SJCRH30 (cell line): ENCODE results near the gene CD1D. TPM values are rescaled to one million over a fixed set of nuclear protein-coding genes. Genes with fewer than 3 reads are reported as not detected.

Experiments used
- DNase-seq, 2 experiments: peaks; one replicate each; pipeline ENCODE4 v3.0.0-alpha.2; 2015 to 2020
- H3K27ac ChIP-seq: fragments of 250-450 bp; sonication (Bioruptor Pico); 2 replicates; pipeline ENCODE4 v1.5.1; 2020; ENCODE audit warnings: mild to moderate bottlenecking, moderate library complexity
- H3K27me3 ChIP-seq: fragments of 250-450 bp; sonication (Bioruptor Pico); 2 replicates; pipeline ENCODE4 v1.5.1; 2020; ENCODE audit warnings: mild to moderate bottlenecking, moderate library complexity
- H3K36me3 ChIP-seq: fragments of 250-450 bp; sonication (Bioruptor Pico); 2 replicates; pipeline ENCODE4 v1.5.1; 2020; ENCODE audit warnings: mild to moderate bottlenecking, moderate library complexity
- H3K4me1 ChIP-seq: fragments of 250-450 bp; sonication (Bioruptor Pico); 2 replicates; pipeline ENCODE4 v1.5.1; 2020; ENCODE audit warnings: mild to moderate bottlenecking, moderate library complexity
- H3K4me3 ChIP-seq: fragments of 250-450 bp; sonication (Bioruptor Pico); 2 replicates; pipeline ENCODE4 v1.5.1; 2020; ENCODE audit warnings: mild to moderate bottlenecking, moderate library complexity
- H3K9me3 ChIP-seq: fragments of 250-450 bp; sonication (Bioruptor Pico); replicated peaks from 2 replicates; pipeline ENCODE4 v1.5.1; 2020; ENCODE audit warnings: mild to moderate bottlenecking, moderate library complexity
- total RNA-seq: library from RNA; depleted of rRNA; stranded (reverse); fragments of >200 nt; shearing (Covaris generic); gene quantifications from 2 replicates; pipeline ENCODE4 v1.2.3, GENCODE V29; 2014; rRNA removed

CD1D gene
- total RNA-seq: not detected in 2 replicates

- no peak for DNase-seq
- no peak within 1 kb of the TSS for H3K4me3 ChIP-seq
- no peaks in the 10 kb centered on the region for H3K9me3 ChIP-seq
- H3K27ac ChIP-seq: no peak within 1 kb of the TSS
- no peaks in the 10 kb centered on the region for H3K4me1 ChIP-seq
- no peaks in the 10 kb centered on the region; the same call in 1 of the 2 replicates for H3K27me3 ChIP-seq
- H3K36me3 ChIP-seq: no peaks in the 10 kb centered on the region
Observed at GRCh38 chr1:158180741-158181576, at the start of gene CD1D. TSS of gene CD1D (plus strand) at chr1:158180895. CDS start at chr1:158181102, 207 bp downstream.

GRCh38 chr1:158131217-158131616 lies 49.5 kb upstream of the CD1D start:
- no peaks in the 10 kb centered on the region for H3K36me3 ChIP-seq
- H3K27me3 ChIP-seq: no peaks in the 10 kb centered on the region
- H3K9me3 ChIP-seq: no peaks in the 10 kb centered on the region
- H3K4me3 ChIP-seq: no peak overlapping the region
- no peak for DNase-seq
- no peak overlapping the region for H3K27ac ChIP-seq
- no peaks in the 10 kb centered on the region for H3K4me1 ChIP-seq

DNA sequence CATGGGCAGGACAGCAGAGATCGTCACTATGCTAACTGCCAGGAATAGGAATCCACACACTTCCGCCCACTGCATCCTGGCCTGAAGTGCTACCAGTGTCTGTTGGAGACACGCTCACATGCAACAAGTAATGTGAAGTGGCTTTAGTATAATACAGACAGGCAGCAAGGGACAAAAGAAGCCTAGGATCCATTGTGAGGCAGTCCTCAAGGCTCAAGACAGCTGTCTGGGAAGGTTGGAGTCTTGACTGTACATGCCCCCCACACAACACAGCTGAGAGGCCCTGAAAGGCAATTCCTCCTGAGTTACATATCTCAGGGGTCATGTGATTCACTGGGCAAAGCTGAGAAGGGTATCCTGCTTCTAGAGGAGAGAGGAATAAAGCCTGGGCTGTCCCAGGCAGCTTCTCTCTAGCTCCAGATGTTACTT lies 39.9 kb upstream of the CD1D start:
- Histone ChIP-seq H3K9me3 (no peaks in the 10 kb centered on the region), H3K27ac (no peak overlapping the region), H3K4me1 (no peaks in the 10 kb centered on the region), H3K27me3 (no peaks in the 10 kb centered on the region), H3K4me3 (no peak overlapping the region), H3K36me3 (no peaks in the 10 kb centered on the region)
- no peak for DNase-seq

DNA sequence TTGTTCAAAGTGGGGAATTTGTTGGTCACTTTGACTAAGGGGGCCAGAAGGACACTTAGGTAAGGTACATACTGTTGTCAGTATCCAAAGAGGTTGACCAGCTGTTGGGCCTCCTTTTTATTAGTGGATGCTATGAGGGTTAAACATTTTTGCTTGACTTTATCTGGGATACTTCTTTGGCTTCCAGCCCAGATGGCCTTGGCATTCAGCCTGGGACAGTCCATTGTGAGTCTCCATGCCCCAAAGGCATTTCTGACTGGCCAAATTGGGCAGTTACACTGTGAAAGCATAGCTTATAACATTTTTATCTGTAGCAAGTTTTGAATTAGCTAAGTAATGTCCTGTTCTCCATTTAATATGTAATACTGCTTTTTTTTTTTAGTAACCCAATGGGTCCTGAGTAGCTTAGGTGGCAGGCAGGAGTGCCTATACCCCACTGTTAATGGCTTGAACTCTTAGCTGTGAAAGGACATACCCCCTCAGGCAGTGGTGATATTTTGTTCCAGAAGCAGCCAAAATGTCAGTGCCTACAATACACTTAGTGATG lies 35.4 kb upstream of the CD1D start:
- H3K4me3 ChIP-seq: no peak overlapping the region
- no peaks in the 10 kb centered on the region for H3K36me3 ChIP-seq
- no peaks in the 10 kb centered on the region for H3K9me3 ChIP-seq
- H3K27me3 ChIP-seq: no peaks in the 10 kb centered on the region
- peak; percentile 40 to 56 for DNase-seq
- no peak overlapping the region for H3K27ac ChIP-seq
- no peaks in the 10 kb centered on the region for H3K4me1 ChIP-seq

DNA sequence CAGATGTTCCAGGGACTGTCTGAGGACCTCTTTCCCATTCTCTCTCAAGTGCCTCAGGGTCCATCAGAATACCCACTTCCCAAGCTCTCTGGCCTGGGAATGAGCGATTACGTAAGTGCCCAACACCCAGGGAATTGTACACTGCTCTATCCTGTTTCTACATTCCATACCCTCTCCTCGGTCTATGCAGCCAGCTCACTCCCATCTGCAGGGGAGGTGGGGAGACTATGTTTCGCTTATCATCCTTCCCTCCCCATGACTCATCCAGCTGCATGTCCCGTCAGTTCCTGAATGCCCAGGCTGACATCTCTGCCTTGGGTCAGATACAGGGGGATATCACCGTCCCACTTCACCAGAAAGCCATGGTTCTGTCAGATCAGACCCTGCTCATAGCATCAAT lies 34.5 kb upstream of the CD1D start:
- no peaks in the 10 kb centered on the region for H3K4me1 ChIP-seq
- DNase-seq: no peak
- no peak overlapping the region for H3K4me3 ChIP-seq
- H3K36me3 ChIP-seq: no peaks in the 10 kb centered on the region
- H3K27me3 ChIP-seq: no peaks in the 10 kb centered on the region
- no peaks in the 10 kb centered on the region for H3K9me3 ChIP-seq
- H3K27ac ChIP-seq: no peak overlapping the region

GRCh38 chr1:158146739-158147138 lies 34.0 kb upstream of the CD1D start:
- no peak overlapping the region for H3K27ac ChIP-seq
- no peaks in the 10 kb centered on the region for H3K9me3 ChIP-seq
- H3K4me3 ChIP-seq: no peak overlapping the region
- H3K36me3 ChIP-seq: no peaks in the 10 kb centered on the region
- no peaks in the 10 kb centered on the region for H3K27me3 ChIP-seq
- no peaks in the 10 kb centered on the region for H3K4me1 ChIP-seq
- no peak for DNase-seq

DNA sequence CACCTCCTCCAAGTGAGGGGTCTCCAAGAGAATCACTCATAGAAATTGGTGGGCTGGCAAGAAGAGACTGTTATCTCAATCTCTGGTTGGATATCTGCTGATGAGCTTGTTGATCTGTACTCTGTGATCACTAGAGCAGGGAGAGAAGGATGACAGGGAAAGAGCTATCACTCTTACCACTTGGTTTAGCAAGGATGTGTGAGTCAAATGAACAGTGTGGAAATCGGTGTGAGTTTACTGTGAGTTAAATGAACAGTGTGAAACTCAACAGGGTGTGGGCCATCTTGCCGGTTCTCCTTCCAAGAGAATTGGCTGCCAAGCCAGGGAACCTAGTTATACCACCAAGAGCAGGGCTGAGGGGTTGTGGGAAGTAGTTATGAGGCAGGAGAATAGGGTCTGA lies 33.3 kb upstream of the CD1D start:
- Histone ChIP-seq H3K36me3 (no peaks in the 10 kb centered on the region), H3K9me3 (no peaks in the 10 kb centered on the region), H3K4me1 (no peaks in the 10 kb centered on the region), H3K4me3 (no peak overlapping the region), H3K27ac (no peak overlapping the region), H3K27me3 (no peaks in the 10 kb centered on the region)
- DNase-seq: no peak

DNA sequence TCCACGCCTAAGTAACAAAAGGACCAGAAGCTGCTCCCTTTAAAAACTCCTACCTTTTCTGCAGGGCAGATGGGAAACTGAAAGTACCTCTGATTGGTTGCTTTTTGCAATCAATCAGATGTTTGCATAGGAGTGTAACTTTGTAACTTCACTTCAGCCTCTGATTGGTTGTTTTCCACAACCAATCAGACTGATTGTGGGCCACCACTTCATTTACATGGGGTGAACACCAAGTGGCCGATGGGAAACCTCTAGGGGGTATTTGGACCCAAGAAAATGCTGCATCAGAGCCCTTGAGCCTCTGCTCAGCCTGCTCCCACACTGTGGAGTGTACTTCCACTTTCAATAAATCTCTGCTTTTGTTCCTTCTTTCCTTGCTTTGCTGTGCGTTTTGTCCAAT lies 32.8 kb upstream of the CD1D start:
- H3K27ac ChIP-seq: no peak overlapping the region
- H3K4me3 ChIP-seq: no peak overlapping the region
- no peaks in the 10 kb centered on the region for H3K36me3 ChIP-seq
- no peaks in the 10 kb centered on the region for H3K27me3 ChIP-seq
- H3K4me1 ChIP-seq: no peaks in the 10 kb centered on the region
- DNase-seq: no peak
- no peaks in the 10 kb centered on the region for H3K9me3 ChIP-seq

DNA sequence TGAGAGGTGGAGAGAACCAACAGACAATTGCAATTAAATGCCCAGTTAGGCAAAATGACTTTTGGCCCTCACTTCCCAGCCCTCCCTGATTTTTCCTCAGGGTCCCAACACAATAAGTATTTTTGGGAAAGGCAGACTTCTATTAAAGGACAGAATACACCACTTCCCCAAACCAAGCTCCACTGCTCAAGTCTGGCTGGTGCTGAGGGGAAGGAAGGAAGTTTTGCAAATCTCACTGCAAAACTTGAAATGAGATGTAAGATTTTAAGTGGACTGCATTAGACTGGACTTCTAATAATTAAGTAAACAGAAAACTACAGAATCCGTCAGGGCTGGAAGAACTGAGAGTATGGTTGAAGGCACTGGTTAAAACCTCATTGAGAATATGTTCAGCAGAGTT lies 32.2 kb upstream of the CD1D start:
- H3K4me3 ChIP-seq: no peak overlapping the region
- no peak overlapping the region for H3K27ac ChIP-seq
- H3K4me1 ChIP-seq: no peaks in the 10 kb centered on the region
- DNase-seq: no peak
- no peaks in the 10 kb centered on the region for H3K27me3 ChIP-seq
- H3K9me3 ChIP-seq: no peaks in the 10 kb centered on the region
- no peaks in the 10 kb centered on the region for H3K36me3 ChIP-seq

GRCh38 chr1:158149175-158149574 lies 31.5 kb upstream of the CD1D start:
- H3K27ac ChIP-seq: peak overlapping the region; percentile 1; the same call in 1 of the 2 replicates
- peak overlapping the region; percentile 46 for H3K4me3 ChIP-seq
- DNase-seq: peak in 1 of 2 experiments; percentile 8
- no peaks in the 10 kb centered on the region for H3K27me3 ChIP-seq
- no peaks in the 10 kb centered on the region for H3K4me1 ChIP-seq
- no peaks in the 10 kb centered on the region for H3K36me3 ChIP-seq
- H3K9me3 ChIP-seq: no peaks in the 10 kb centered on the region

- peak overlapping the region; percentile 1; the same call in 1 of the 2 replicates for H3K27ac ChIP-seq
- no peaks in the 10 kb centered on the region; the same call in 1 of the 2 replicates for H3K27me3 ChIP-seq
- H3K4me3 ChIP-seq: peak overlapping the region; percentile 46
Observed at GRCh38 chr1:158149577-158150269, 31.0 kb upstream of the CD1D start.

DNA sequence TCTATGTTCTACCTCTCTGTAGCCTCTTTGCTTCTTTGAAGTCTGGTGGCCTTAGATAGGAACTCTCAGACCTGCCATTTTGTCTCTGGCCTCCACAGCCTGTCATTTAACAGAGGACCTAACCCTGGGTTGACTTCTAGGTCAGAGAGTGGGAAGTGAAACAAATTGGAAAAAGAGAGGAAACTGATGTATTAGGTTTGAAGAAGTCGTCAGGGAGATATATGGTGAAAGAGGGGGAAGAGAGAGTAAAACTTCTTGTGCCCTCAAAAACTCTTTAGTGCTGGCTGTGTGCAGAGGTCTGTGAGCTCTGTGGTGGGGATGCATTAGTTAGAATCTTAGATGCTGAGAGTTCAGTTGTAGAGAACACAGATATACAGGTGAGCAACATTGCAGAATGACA lies 30.2 kb upstream of the CD1D start:
- Histone ChIP-seq H3K9me3 (no peaks in the 10 kb centered on the region), H3K4me1 (no peaks in the 10 kb centered on the region), H3K36me3 (no peaks in the 10 kb centered on the region), H3K4me3 (no peak overlapping the region), H3K27me3 (no peaks in the 10 kb centered on the region; the same call in 1 of the 2 replicates), H3K27ac (no peak overlapping the region)
- no peak for DNase-seq

More at GRCh38 chr1:158149577-158150269, 31.0 kb upstream of the CD1D start:
- peak; percentile 90 to 91 for DNase-seq
- Histone ChIP-seq H3K36me3 (no peaks in the 10 kb centered on the region), H3K4me1 (no peaks in the 10 kb centered on the region), H3K9me3 (no peaks in the 10 kb centered on the region)

DNA sequence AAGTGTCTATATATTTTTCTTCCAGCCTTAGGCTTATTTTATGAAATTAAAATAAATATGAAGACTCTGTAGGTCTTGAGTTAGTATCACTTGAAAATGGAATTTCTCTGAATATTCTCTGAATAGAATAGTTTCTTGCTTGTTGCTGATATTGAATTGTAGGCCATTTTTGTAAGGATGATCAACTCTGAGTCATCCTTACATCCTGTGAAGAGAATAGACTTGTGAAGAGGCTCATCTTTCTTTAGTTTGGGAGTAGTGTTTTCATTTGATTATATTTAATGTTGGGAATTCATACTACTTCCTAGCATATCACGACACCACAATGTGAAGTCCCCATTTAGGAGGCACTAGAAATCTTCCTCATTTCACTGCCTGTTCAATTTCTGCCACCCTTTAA lies 27.5 kb upstream of the CD1D start:
- no peak overlapping the region for H3K27ac ChIP-seq
- H3K27me3 ChIP-seq: peaks cover 4% of the 10 kb centered on the region
- H3K36me3 ChIP-seq: no peaks in the 10 kb centered on the region
- H3K9me3 ChIP-seq: no peaks in the 10 kb centered on the region
- no peak for DNase-seq
- H3K4me3 ChIP-seq: no peak overlapping the region
- no peaks in the 10 kb centered on the region for H3K4me1 ChIP-seq

DNA sequence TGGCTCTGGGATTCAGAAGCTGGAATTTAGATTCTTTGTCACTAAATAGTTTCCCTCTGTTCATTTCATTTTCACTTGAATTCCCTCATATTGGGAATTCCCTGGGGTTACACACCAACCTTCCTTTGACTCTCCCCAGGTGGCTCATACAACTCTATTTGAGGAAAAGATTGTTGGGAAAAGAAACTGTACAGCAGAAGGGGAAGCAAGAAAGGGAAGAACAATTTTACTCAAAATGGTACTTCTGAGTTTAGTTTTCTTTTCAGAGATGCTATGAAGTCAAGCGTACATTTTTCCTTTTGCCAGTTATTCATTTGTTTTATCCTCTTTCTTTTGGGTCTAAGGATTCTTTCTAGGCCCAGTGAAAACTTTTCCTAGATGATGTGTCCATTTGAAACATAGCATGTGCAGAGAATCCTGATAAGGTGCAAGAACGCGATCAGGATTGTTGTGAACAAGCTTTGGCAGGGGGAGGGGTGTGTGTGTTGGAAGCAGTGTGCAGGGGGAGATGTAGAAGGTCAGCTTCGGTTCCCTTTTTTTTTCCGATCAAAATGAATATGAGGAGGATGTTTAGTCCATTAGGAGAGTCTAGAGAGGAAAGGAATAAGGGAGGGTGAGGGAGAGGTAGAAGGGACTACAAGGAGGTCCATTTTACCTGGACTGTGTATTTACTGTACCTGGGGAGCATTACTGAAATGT lies 26.8 kb upstream of the CD1D start:
- Histone ChIP-seq H3K27ac (no peak overlapping the region), H3K27me3 (peaks cover 4% of the 10 kb centered on the region), H3K36me3 (no peaks in the 10 kb centered on the region), H3K9me3 (no peaks in the 10 kb centered on the region), H3K4me1 (no peaks in the 10 kb centered on the region), H3K4me3 (no peak overlapping the region)
- DNase-seq: no peak

DNA sequence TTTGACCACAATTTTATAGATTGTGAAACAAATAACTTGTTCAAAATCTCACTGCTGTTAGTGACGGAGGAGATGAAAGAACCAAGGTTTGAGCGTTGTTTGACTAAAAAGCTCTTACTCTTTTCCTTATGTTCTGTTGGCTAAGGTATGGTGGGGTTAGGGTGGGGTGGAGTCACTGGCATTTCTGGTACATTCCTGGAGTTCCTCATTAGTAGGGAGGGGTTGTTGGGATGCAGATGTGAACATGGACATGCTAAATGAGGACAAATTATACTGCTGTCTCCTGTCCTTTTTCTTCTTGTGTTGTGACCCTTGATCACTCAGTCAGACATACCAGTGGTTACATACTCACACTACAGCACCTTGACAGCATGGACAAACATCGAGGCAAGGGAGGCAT lies 26.2 kb upstream of the CD1D start:
- Histone ChIP-seq H3K4me3 (no peak overlapping the region), H3K4me1 (no peaks in the 10 kb centered on the region), H3K27ac (no peak overlapping the region), H3K27me3 (peaks cover 4% of the 10 kb centered on the region), H3K36me3 (no peaks in the 10 kb centered on the region), H3K9me3 (no peaks in the 10 kb centered on the region)
- no peak for DNase-seq
